Endometrial microvascular endothelial cells (primary cell): ENCODE data around the gene PCDHGA5. TPM values are rescaled to one million over a fixed set of nuclear protein-coding genes. Genes with fewer than 3 reads are reported as not detected.
"Not testable (repeated sequence)": the region's sequence is repeated elsewhere in the genome, so short reads cannot be mapped to it uniquely, and the experiment has no call there.

Source experiments
- in situ Hi-C: cut with HindIII; loops from 2 replicates; pipeline ENCODE4 v1.10.0; 2017; ENCODE audit warnings: low sequenced_read_pairs, low pct_unique_long_range_greater_than_20kb; ENCODE audit errors: inconsistent ontology term
- total RNA-seq: library from RNA; depleted of rRNA; stranded (reverse); fragments of >200 nt; gene quantifications from one replicate; pipeline ENCODE4 v1.2.3, GENCODE V29; 2015; ENCODE audit errors: inconsistent ontology term

PCDHGA5 gene
- total RNA-seq, 1 donor from 2014 or later, result 0.46 TPM

DNA sequence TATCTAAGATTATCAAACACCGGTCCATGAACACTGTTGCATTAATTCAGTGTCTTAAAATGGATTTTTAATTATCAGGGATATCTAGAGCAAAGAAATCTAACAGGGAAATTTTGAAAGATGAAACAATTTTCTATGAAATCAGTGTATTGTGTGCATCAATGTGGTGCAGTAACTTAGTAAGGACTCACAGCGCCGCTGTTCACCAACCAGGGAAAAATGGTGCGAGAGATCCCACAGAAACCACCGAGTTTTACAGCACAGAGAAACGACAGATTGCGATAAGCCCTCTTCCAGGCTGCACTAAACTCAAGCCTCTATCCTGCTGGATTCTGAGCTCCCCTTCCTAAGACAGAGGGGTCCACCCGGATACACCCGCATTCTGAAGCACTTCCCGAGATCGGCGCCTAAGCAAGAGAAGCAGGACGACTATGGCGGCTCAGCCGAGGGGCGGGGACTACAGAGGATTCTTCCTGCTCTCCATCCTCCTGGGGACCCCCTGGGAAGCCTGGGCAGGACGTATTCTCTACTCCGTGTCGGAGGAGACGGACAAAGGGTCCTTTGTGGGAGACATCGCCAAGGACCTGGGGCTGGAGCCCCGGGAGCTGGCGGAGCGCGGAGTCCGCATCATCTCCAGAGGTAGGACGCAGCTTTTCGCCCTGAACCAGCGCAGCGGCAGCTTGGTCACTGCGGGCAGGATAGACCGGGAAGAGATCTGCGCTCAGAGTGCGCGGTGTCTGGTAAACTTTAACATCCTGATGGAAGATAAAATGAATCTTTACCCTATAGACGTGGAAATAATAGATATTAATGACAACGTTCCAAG, 18.7 kb downstream of the PCDHGA5 start, which contains the start of gene PCDHGA7:
Gene PCDHGA7, plus strand, starts transcription at position 274 of the 826 bp plus-strand sequence. Its CDS starts 158 bp downstream, at position 432.
- in situ Hi-C loops, result no loop called here

DNA sequence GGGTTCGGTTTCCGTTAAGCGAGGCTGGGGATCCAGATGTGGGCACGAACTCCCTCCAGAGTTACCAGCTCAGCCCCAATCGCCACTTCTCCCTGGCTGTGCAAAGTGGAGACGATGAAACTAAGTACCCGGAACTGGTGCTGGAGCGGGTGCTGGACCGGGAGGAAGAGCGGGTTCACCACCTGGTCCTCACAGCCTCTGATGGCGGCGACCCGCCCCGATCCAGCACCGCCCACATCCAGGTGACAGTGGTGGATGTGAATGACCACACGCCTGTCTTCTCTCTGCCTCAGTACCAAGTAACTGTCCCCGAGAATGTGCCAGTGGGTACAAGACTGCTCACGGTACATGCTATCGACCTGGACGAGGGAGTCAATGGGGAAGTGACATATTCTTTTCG, 19.4 kb downstream of the PCDHGA5 start:
- in situ Hi-C loops, result no loop called here

DNA sequence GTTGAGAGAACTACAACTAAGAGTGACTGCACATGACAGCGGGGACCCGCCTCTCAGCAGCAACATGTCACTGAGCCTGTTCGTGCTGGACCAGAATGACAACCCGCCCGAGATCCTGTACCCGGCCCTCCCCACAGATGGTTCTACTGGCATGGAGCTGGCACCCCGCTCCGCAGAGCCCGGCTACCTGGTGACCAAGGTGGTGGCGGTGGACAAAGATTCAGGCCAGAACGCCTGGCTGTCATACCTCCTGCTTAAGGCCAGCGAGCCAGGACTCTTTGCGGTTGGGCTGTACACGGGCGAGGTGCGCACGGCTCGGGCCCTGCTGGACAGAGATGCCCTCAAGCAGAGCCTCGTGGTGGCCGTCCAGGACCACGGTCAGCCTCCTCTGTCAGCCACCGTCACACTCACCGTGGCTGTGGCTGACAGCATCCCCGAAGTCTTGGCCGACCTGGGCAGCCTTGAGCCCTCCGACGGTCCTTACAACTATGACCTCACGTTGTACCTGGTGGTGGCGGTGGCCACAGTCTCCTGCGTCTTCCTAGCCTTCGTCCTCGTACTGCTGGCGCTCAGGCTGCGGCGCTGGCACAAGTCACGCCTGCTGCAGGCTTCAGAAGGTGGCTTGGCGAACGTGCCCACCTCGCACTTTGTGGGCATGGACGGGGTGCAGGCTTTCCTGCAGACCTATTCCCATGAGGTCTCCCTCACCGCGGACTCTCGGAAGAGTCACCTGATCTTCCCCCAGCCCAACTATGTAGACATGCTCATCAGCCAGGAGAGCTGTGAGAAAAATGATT, 20.7 kb downstream of the PCDHGA5 start:
- in situ Hi-C loops, result no loop called here

DNA sequence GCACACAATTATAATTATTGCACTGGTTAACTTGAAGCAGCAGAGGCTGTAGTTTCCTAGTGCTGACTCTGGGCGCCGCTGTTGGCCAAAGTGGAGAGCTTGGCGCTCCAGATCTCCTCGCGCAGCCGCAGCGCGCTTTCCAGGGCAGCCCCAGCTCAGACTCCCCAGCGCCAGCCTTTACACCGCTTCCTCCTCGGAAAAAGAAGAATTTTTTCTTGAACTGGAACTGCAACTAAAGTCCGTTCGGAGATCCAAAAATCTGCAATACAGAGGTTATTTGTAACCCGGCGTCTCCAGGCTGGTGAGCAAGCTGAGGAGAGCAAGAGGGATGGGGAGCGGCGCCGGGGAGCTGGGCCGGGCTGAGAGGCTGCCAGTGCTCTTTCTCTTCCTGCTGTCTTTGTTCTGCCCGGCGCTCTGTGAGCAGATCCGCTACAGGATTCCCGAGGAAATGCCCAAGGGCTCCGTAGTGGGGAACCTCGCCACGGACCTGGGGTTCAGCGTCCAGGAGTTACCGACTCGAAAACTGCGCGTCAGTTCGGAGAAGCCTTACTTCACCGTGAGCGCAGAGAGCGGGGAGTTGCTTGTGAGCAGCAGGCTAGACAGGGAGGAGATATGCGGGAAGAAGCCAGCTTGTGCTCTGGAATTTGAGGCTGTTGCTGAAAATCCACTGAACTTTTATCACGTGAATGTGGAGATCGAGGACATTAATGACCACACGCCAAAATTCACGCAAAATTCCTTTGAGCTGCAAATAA, 23.8 kb downstream of the PCDHGA5 start, which contains the start of gene PCDHGB4:
Gene PCDHGB4, plus strand, starts transcription at position 142 of the 755 bp plus-strand sequence. Its CDS starts 187 bp downstream, at position 329.
- in situ Hi-C loops, result not testable (repeated sequence)

DNA sequence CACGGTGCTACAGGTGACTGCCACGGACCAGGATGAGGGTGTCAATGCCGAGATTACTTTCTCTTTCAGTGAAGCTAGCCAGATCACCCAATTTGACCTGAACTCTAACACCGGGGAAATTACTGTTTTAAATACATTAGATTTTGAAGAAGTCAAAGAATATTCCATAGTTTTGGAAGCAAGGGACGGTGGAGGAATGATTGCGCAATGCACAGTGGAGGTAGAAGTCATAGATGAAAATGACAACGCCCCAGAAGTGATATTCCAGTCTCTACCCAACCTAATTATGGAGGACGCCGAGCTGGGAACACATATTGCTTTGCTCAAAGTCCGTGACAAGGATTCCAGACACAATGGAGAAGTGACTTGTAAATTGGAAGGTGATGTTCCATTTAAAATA, 24.7 kb downstream of the PCDHGA5 start:
- in situ Hi-C loops, result no loop called here

DNA sequence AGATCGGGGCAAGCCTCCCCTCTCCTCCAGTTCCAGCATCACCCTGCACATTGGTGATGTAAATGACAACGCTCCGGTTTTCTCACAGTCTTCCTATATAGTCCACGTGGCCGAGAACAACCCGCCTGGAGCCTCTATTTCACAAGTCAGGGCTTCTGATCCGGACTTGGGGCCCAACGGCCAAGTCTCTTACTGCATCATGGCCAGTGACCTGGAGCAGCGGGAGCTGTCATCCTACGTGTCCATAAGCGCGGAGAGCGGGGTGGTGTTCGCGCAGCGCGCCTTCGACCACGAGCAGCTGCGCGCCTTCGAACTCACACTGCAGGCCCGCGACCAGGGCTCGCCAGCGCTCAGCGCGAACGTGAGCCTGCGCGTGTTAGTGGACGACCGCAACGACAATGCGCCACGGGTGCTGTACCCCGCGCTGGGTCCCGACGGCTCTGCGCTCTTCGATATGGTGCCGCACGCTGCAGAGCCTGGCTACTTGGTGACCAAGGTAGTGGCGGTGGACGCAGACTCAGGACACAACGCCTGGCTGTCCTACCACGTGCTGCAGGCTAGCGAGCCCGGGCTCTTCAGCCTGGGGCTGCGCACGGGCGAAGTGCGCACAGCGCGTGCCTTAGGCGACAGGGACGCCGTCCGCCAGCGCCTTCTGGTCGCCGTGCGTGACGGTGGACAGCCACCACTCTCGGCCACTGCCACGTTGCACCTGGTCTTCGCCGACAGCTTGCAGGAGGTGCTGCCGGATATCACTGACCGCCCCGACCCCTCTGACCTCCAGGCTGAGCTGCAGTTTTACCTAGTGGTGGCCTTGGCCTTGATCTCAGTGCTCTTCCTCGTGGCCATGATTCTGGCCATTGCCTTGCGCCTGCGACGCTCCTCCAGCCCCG, 25.4 kb downstream of the PCDHGA5 start:
- in situ Hi-C loops, result no loop called here

DNA sequence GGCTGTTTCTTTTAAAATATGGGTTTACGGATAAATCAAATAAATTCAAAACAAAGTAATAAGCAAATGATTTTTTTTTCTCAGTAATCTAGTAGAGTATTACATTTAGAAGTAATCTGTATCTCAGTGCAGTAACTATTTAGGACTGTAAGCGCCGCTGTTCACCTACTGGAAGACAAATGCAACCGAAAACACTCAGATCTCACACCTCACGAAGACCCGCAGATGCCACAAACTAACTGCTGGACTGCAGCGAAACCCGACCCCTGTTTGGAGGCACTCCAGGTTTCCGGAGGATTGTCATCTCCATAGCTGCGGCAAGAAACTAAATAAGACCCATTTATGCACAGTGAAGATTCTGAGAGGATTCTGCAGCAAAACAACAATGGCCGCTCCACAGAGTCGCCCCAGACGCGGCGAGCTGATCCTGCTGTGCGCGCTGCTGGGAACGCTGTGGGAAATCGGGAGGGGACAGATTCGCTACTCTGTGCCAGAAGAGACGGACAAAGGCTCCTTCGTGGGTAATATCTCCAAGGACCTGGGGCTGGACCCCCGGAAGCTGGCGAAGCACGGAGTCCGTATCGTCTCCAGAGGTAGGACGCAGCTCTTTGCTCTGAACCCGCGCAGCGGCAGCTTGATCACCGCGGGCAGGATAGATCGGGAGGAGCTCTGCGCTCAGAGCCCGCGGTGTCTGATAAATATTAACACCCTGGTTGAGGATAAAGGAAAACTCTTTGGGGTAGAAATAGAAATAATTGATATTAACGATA, 28.7 kb downstream of the PCDHGA5 start, which contains the start of gene PCDHGA8:
Gene PCDHGA8, plus strand, starts transcription at position 205 of the 770 bp plus-strand sequence. Its CDS starts 181 bp downstream, at position 386.
- in situ Hi-C loops, result no loop called here

DNA sequence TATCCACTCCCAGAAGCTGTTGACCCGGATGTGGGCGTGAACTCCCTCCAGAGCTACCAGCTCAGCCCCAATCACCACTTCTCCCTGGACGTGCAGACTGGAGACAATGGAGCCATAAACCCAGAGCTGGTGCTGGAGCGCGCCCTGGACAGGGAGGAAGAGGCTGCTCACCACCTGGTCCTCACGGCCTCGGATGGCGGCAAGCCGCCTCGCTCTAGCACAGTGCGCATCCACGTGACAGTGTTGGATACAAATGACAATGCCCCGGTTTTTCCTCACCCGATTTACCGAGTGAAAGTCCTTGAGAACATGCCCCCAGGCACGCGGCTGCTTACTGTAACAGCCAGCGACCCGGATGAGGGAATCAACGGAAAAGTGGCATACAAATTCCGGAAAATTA, 29.3 kb downstream of the PCDHGA5 start:
- in situ Hi-C loops, result no loop called here

DNA sequence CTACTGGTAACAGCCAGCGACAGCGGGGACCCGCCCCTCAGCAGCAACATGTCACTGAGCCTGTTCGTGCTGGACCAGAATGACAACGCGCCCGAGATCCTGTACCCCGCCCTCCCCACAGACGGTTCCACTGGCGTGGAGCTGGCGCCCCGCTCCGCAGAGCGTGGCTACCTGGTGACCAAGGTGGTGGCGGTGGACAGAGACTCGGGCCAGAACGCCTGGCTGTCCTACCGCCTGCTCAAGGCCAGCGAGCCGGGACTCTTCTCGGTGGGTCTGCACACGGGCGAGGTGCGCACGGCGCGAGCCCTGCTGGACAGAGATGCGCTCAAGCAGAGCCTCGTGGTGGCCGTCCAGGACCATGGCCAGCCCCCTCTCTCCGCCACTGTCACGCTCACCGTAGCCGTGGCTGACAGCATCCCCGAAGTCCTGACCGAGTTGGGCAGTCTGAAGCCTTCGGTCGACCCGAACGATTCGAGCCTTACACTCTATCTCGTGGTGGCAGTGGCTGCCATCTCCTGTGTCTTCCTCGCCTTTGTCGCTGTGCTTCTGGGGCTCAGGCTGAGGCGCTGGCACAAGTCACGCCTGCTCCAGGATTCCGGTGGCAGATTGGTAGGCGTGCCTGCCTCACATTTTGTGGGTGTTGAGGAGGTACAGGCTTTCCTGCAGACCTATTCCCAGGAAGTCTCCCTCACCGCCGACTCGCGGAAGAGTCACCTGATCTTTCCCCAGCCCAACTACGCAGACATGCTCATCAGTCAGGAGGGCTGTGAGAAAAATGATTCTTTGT, 30.6 kb downstream of the PCDHGA5 start:
- in situ Hi-C loops, result not testable (repeated sequence)

DNA sequence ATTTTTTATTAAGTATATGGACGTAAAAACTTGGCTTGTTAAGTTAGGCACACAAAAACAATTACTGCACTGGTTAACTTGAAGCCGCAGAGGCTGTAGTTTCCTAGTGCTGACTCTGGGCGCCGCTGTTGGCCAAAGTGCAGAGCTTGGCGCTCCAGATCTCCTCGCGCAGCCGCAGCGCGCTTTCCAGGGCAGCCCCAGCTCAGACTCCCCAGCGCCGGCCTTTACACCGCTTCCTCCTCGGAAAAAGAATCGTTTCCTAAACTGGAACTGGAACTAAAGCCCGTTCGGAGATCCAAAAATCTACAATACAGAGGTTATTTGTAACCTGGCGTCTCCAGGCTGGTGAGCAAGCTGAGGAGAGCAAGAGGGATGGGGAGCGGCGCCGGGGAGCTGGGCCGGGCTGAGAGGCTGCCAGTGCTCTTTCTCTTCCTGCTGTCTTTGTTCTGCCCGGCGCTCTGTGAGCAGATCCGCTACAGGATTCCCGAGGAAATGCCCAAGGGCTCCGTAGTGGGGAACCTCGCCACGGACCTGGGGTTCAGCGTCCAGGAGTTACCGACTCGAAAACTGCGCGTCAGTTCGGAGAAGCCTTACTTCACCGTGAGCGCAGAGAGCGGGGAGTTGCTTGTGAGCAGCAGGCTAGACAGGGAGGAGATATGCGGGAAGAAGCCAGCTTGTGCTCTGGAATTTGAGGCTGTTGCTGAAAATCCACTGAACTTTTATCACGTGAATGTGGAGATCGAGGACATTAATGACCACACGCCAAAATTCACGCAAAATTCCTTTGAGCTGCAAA, 34.0 kb downstream of the PCDHGA5 start, which contains the start of gene PCDHGB5:
Gene PCDHGB5, plus strand, starts transcription at position 192 of the 796 bp plus-strand sequence. Its CDS starts 181 bp downstream, at position 373.
- in situ Hi-C loops, result not testable (repeated sequence)

DNA sequence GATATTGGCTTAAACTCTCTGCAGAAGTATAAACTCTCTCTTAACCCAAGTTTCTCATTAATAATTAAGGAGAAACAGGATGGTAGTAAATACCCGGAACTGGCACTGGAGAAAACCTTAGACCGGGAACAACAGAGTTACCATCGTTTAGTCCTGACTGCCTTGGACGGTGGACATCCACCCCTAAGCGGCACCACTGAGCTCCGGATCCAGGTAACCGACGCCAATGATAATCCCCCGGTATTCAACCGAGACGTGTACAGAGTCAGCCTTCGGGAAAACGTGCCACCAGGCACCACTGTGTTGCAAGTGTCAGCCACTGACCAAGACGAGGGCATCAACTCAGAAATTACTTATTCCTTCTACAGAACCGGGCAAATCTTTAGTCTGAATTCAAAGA, 34.6 kb downstream of the PCDHGA5 start:
- in situ Hi-C loops, result no loop called here

DNA sequence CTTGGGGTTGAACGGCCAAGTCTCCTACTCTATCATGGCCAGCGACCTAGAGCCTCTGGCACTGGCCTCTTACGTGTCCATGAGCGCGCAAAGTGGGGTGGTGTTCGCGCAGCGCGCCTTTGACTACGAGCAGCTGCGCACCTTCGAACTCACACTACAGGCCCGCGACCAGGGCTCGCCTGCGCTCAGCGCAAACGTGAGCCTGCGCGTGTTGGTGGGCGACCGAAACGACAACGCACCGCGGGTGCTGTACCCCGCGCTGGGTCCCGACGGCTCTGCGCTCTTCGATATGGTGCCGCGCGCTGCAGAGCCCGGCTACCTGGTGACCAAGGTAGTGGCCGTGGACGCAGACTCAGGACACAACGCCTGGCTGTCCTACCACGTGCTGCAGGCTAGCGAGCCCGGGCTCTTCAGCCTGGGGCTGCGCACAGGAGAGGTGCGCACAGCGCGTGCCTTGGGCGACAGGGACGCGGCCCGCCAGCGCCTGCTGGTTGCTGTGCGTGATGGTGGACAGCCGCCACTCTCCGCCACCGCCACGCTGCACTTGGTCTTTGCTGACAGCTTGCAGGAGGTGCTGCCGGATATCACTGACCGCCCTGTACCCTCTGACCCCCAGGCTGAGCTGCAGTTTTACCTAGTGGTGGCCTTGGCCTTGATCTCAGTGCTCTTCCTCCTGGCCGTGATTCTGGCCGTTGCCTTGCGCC, 35.7 kb downstream of the PCDHGA5 start:
- in situ Hi-C loops, result no loop called here

DNA sequence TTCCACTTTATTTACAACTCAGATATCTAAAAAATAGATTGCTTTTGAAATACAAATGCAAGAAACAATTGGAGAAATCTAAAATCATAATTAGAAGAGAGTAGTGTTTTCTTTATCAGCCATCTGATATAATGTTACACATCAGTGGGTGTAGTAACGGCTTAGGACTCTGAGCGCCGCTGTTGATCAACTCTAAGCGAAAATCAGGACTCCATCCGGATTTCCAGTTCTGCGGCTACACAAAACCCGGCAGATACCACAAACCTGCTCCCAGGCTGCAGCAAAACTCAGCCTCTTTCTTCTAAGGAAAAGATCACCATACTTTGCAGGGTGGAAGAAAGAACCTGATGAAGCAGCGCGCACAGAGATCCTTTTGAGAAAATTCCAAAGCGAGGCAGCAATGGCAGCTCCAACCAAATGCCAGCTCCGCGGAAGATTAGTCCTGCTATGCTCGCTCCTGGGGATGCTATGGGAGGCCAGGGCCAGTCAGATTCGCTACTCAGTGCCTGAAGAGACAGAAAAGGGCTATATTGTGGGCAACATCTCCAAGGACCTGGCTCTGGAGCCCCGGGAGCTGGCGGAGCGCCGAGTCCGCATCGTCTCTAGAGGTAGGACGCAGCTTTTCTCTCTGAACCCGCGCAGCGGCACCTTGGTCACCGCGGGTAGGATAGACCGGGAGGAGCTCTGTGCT, 38.7 kb downstream of the PCDHGA5 start, which contains the start of gene PCDHGA9:
Gene PCDHGA9, plus strand, starts transcription at position 226 of the 691 bp plus-strand sequence. Its CDS starts 175 bp downstream, at position 401.
- in situ Hi-C loops, result no loop called here

DNA sequence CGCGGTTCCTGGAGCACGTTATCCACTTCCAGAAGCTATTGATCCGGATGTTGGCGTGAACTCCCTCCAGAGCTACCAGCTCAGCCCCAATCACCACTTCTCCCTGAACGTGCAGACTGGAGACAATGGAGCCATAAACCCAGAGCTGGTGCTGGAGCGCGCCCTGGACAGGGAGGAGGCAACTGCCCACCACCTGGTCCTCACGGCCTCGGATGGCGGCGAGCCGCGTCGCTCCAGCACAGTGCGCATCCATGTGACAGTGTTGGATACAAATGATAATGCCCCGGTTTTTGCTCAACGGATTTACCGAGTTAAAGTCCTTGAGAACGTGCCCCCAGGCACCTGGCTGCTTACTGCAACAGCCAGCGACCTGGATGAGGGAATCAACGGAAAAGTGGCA, 39.4 kb downstream of the PCDHGA5 start:
- in situ Hi-C loops, result no loop called here
